T-helper 1 cell treated with Interleukin-12 subunit alpha and Interleukin-12 subunit beta and Interleukin-4 antibody, amounts not matched to agents 30 ng/mL and 1 ng/mL, for 36 hours (primary cell): ENCODE data around the gene NFE2L2. TPM values are rescaled to one million over a fixed set of nuclear protein-coding genes. Genes with fewer than 3 reads are reported as not detected.

Experiments
- intact Hi-C: fragments of 100-400 bp; cut with micrococcal nuclease; formaldehyde crosslinking; loops from one replicate; pipeline ENCODE4 v1.15.1; 2024
- total RNA-seq: library from RNA; stranded (reverse); gene quantifications from 2 replicates; pipeline ENCODE4 v1.2.3, GENCODE V29; 2022

The NFE2L2 gene
- 76.2 and 77.0 TPM in 2 replicates for total RNA-seq

GRCh38 chr2:177264693-177265587 lies at the start of gene NFE2L2:
Gene NFE2L2, minus strand, starts transcription at chr2:177264727. Its CDS starts 151 bp downstream, at chr2:177264576.
- intact Hi-C loops: loop anchor here (1.0 kb wide), 4 partner anchors 8 to 459 kb away; partner anchors contain the start of gene AGPS

DNA sequence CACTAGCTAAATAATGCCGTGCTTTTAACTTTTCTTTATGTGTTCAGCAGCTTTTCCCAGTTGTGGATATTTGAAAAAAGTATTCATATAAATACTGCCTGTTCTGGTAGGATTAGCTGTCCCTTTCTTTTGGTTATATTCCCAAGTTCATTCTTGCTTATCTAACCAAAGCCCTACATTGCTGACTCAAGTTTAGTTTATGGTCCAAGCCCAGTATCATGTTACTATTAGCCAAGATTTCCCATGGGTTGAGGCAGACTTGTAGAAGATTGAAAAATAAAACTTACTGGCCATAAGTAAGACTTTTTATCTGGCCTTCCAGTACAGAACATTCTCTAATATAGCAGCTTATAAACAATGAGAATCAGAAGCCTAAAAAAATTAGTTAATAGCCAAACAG lies 49.7 kb upstream of the NFE2L2 start:
- intact Hi-C loops: no loop called here

DNA sequence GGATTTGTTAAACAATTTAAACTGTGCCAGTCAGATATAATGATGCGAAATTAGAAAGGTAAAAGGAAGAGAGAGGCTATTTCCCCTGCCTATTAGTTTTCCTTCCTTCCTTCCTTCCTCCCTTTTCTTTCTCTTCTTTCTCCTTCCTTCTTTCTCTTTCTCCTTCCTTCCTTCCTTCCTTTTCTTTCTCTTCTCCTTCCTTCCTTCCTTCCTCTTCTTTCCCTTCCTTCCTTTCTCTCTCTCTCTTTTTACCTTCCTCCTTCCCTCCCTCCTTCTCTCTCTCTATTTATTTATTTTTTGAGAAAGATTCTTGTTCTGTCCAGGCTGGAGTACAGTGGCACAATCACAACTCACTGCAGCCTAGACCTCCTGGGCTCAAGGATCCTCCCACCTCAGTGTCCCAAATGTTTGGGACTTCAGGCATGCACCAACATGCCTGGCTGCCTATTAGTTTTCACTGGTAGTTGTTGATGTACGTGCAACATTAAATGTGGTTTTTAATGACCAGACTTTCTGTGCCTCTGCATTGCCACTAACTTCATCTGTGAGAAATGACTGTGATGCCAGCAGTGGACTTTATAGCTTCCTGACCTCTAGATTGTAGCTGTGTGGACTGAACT lies 48.7 kb upstream of the NFE2L2 start:
- intact Hi-C loops: no loop called here

DNA sequence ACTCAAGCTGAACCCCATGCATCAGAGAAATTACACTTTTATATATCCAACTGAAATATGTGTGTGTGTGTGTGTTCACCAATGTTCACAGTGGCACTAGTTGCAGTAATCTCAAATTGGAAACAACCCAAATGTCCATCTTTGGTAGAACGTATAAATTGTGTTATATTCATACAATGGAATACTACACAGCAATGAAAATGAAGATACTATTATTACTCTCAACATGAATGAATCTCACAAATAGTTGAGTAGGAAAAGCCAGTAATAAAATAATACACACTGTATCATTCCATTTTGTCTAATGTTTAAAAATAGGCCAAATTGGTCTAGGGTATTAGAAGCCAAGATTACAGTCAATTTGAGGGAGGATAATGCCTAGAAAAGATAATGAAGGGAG lies 48.0 kb upstream of the NFE2L2 start:
- intact Hi-C loops: no loop called here

GRCh38 chr2:177309672-177310309 lies 45.3 kb upstream of the NFE2L2 start:
- intact Hi-C loops: loop anchor here (1.0 kb wide), 3 partner anchors 18 to 44 kb away; no protein-coding TSS in a partner anchor

DNA sequence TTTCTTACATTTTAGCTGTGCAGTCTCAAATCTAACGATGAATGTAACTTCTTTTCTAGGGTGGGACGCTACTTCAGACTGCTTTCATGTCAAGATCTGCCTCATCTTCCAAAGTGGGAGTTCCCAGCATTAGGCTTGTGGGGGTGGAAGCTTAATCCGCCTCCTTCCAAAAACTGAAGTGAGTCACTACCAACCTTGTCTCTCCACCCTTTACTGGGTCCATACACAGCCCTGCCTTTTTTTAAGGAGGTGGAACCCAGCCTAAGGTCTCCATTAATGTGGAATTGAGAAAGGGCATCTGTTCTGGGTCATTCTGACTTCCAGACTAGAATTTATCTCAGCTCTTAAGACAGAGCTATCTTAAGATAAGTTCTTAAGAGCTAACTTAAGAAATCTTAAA lies 42.0 kb upstream of the NFE2L2 start:
- intact Hi-C loops: no loop called here

GRCh38 chr2:177303939-177304338 lies 39.4 kb upstream of the NFE2L2 start:
- intact Hi-C loops: no loop called here

- intact Hi-C loops: no loop called here
These were observed 38.0 kb upstream of the NFE2L2 start for GRCh38 chr2:177302552-177302951.

GRCh38 chr2:177298191-177298590 lies 33.7 kb upstream of the NFE2L2 start:
- intact Hi-C loops: no loop called here

- intact Hi-C loops: loop anchor here (1.0 kb wide), 3 partner anchors 33 to 132 kb away; partner anchors contain the start of gene HNRNPA3
These were observed 31.5 kb upstream of the NFE2L2 start for GRCh38 chr2:177296040-177296439.

GRCh38 chr2:177295484-177295883 lies 31.0 kb upstream of the NFE2L2 start:
- intact Hi-C loops: no loop called here

- intact Hi-C loops: loop anchor here (2.0 to 5.0 kb wide), 2 partner anchors 41 to 654 kb away; no protein-coding TSS in a partner anchor
These were observed 27.2 kb upstream of the NFE2L2 start for GRCh38 chr2:177291701-177292100.

DNA sequence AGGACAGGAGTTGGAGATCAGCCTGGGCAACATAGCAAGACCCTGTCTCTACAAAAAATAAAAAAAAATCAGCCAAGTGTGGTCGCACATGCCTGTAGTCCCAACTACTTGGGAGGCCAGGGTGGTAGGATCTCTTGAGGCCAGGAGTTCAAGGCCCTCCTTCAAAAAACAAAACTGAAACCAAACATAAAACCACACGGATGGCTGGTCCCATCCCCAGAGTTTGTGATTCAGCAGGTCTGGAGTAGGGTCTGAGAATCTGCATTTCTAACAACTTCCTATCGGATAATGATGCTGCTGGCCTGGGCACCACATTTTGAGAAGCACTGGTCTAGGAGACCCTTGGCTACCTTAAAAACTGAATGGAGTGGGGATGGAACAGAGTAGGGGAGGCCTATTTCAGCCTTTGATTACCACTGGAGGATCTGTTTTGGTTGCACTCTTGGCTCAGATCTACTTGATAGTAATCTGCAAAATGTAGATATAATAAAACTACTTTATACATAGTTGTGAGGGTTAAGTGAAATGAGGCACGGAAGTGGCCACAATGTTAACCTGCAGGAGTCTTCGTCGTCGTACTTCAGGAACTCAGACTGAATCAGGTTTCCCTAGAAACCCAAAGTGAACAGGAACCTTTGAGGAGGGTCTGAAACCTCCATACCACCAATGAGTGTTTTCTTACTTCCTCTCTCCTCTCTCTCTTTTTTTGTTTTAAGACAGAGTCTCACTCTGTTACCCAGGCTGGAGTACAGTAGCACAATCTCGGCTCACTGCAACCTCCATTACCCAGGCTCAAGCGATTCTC lies 25.5 kb upstream of the NFE2L2 start:
- intact Hi-C loops: loop anchor here (1.0 to 5.0 kb wide), 5 partner anchors 20 to 653 kb away; no protein-coding TSS in a partner anchor

- intact Hi-C loops: no loop called here
These were observed 23.3 kb upstream of the NFE2L2 start for GRCh38 chr2:177287814-177288213.

GRCh38 chr2:177285892-177286715 lies 21.6 kb upstream of the NFE2L2 start:
- intact Hi-C loops: no loop called here

GRCh38 chr2:177284531-177284930 lies 20.0 kb upstream of the NFE2L2 start:
- intact Hi-C loops: no loop called here

DNA sequence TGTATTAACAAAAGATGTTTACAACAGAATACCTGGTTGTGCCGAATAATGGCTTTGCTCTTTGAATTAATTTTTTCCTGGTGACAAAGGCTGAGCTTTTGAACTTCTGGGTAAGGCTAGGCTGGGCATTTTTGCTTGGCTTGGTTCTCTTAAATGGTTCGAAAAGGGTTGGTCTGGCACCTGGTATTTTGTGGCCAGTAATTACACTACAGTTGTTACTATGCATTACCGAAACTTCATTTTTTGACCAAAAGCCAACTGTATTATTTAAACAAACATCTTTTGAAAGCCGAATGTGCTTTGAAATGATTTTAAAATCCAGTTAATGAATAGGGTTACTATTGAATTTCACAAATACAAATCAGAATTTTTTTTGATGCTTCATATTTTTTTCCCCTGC lies 19.4 kb upstream of the NFE2L2 start:
- intact Hi-C loops: no loop called here

DNA sequence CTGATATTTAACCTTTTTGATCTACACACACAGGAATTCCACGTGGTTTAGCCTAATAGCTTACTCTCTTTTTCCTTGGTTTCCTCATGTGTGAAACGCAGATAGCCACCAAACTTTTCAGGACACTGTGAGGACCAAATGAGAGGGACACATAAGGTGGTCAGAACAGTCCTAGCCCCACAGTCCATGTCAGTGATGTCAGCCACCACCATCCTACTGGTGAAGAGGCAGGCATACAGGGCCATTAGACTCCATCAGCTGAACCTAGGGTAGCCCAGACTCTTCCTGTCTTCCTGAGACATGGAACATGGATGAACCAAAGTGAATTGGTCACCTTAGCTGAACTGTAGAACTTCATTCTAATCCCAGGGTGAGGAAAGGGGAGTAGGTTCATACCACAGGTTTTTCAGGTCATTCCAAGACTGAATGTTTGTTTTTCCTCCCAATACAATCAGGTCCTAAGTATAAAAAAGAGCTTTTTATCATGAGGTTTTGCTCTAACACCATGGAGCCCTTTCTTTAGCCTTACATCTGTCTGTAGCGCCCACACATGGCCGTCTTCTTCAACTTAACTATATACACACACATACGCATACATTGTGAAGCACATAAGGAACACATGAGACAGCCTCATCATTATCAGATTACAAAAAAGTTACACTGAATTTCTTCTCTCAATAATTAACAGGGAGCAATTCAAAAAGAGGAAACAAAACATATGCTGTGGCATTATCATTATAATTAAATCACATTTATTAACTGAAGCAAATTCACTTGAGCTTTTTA lies 18.5 kb upstream of the NFE2L2 start:
- intact Hi-C loops: no loop called here

DNA sequence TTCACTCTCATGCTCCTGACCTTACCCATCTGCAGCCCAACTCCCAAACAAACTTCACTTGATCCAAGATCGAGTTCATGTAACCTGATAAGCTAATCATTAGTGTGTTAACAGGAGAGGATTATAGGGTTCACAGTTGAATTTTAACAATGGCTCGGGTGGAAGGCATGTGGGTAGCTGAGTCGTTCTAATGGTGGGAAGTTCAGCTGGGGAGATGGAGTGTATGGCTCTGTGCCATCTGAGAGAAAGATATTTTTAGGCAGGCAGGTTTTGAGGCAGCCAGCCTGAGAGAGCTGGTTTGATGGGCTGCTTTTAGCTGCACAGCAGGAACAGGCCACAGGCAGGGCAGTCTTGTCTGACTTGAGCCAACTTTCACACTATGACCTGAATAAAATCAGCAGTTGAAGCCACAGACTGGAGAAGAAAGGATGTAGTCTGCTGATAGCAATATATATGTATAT lies 17.7 kb upstream of the NFE2L2 start:
- intact Hi-C loops: no loop called here
